Effector memory CD4-positive, alpha-beta T cell (primary cell): Measurements from ENCODE around the gene GPR25.

Experiments used
- DNase-seq, 3 donors: peaks; one replicate each; pipeline ENCODE4 v3.0.0-alpha.2; 2020
- H3K27ac ChIP-seq: 2 replicates; pipeline ENCODE4 v1.7.0; 2013; ENCODE audit warnings: mild to moderate bottlenecking, low read length, moderate library complexity; ENCODE audit not compliant: insufficient read depth, poor library complexity, severe bottlenecking
- H3K27me3 ChIP-seq: replicated peaks from 2 replicates; pipeline ENCODE4 v1.7.0; 2013; ENCODE audit warnings: mild to moderate bottlenecking, low read length; ENCODE audit not compliant: insufficient read depth, control insufficient read depth, poor library complexity, severe bottlenecking
- H3K36me3 ChIP-seq: 2 replicates; pipeline ENCODE4 v1.7.0; 2013; ENCODE audit warnings: mild to moderate bottlenecking, low read length, moderate library complexity; ENCODE audit not compliant: control insufficient read depth, insufficient read depth
- H3K4me1 ChIP-seq: 2 replicates; pipeline ENCODE4 v1.7.0; 2013; ENCODE audit warnings: low read length, mild to moderate bottlenecking; ENCODE audit not compliant: control insufficient read depth, insufficient read depth, poor library complexity, severe bottlenecking
- H3K4me3 ChIP-seq: 2 replicates; pipeline ENCODE4 v1.7.0; 2013; ENCODE audit warnings: low read length, low read depth, mild to moderate bottlenecking; ENCODE audit not compliant: insufficient read depth, poor library complexity, severe bottlenecking
- H3K9me3 ChIP-seq: 2 replicates; pipeline ENCODE4 v1.7.0; 2013; ENCODE audit warnings: mild to moderate bottlenecking, low read length, moderate library complexity; ENCODE audit not compliant: control insufficient read depth

Gene GPR25

GRCh38 chr1:200892546-200892945 is 19.8 kb downstream of the GPR25 start:
- Histone ChIP-seq H3K27me3 (no peaks in the 10 kb centered on the region), H3K9me3 (no peaks in the 10 kb centered on the region), H3K36me3 (no peaks in the 10 kb centered on the region), H3K27ac (no peak overlapping the region), H3K4me1 (peaks cover 38% of the 10 kb centered on the region), H3K4me3 (no peak overlapping the region)
- no peak for DNase-seq

GRCh38 chr1:200892958-200893357 is 20.2 kb downstream of the GPR25 start:
- Histone ChIP-seq H3K27me3 (no peaks in the 10 kb centered on the region), H3K9me3 (no peaks in the 10 kb centered on the region)

GRCh38 chr1:200893411-200893901 is 20.7 kb downstream of the GPR25 start:
- Histone ChIP-seq H3K27ac (no peak overlapping the region), H3K9me3 (no peaks in the 10 kb centered on the region), H3K4me1 (peaks cover 30% of the 10 kb centered on the region), H3K4me3 (no peak overlapping the region), H3K27me3 (no peaks in the 10 kb centered on the region), H3K36me3 (no peaks in the 10 kb centered on the region)
- DNase-seq, result no peak

More at GRCh38 chr1:200892958-200893357, 20.2 kb downstream of the GPR25 start:
- H3K4me1 ChIP-seq, result peaks cover 35% of the 10 kb centered on the region
- no peak overlapping the region for H3K27ac ChIP-seq
- H3K4me3 ChIP-seq, result no peak overlapping the region
- H3K36me3 ChIP-seq, result no peaks in the 10 kb centered on the region
- no peak for DNase-seq

DNA sequence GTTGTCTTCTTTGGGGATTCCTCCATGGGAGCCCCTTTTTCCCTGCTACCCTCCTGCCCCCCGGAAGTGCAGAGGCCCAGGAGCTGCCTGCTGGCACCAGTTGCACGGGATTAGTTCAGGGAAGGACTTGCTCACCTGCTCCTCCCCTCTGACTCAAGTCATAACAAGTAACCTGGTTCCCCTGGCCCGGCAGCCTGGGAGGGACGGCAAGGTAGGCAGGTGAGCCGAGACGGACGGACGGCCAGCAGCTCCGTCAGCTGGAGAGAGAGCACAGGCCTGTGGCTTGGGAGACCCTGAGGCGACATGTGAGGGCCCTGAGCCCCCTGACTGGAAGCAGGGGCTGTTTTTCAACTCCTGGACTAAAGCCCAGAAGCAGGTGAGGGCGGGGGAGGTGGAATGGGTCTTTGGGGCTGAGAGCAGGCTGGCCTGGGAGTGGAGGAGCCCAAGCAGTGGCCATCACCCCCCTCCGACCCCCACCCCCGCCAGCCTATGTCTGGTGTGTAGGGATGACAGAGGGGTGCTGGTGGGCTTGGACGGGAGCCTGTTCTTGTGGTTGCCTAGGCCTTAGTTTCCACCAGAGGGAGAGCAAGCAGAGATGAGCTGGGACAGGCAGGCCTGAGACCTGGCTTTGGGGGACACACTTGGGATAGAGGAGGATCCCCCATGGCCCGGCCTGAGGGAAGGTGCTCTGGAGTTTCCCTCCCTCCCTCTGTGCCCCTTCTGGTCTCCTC is 22.1 kb downstream of the GPR25 start, which contains the start of gene INAVA:
TSS of gene INAVA (plus strand) at position 189 of the 731 bp plus-strand sequence. CDS start 3,501 bp downstream, outside the sequence.
- no peaks in the 10 kb centered on the region for H3K27me3 ChIP-seq
- no peaks in the 10 kb centered on the region for H3K9me3 ChIP-seq
- no peak within 1 kb of the TSS for H3K4me3 ChIP-seq
- DNase-seq, result no peak
- no peak within 1 kb of the TSS for H3K27ac ChIP-seq
- no peaks in the 10 kb centered on the region for H3K36me3 ChIP-seq
- peaks cover 18% of the 10 kb centered on the region for H3K4me1 ChIP-seq

- H3K36me3 ChIP-seq, result no peaks in the 10 kb centered on the region
- no peaks in the 10 kb centered on the region for H3K27me3 ChIP-seq
- H3K9me3 ChIP-seq, result no peaks in the 10 kb centered on the region
- no peak overlapping the region for H3K4me3 ChIP-seq
- DNase-seq, result no peak
- no peak overlapping the region for H3K27ac ChIP-seq
- peaks cover 16% of the 10 kb centered on the region for H3K4me1 ChIP-seq
These were observed 22.6 kb downstream of the GPR25 start for GRCh38 chr1:200895443-200895789.

- peaks cover 11% of the 10 kb centered on the region for H3K4me1 ChIP-seq
- no peaks in the 10 kb centered on the region for H3K36me3 ChIP-seq
- H3K4me3 ChIP-seq, result no peak overlapping the region
- no peaks in the 10 kb centered on the region for H3K27me3 ChIP-seq
- no peaks in the 10 kb centered on the region for H3K9me3 ChIP-seq
- DNase-seq, result no peak
- H3K27ac ChIP-seq, result no peak overlapping the region
These were observed 23.2 kb downstream of the GPR25 start for GRCh38 chr1:200895801-200896530.

- Histone ChIP-seq H3K4me3 (no peak overlapping the region), H3K27ac (no peak overlapping the region), H3K27me3 (no peaks in the 10 kb centered on the region), H3K36me3 (no peaks in the 10 kb centered on the region), H3K9me3 (no peaks in the 10 kb centered on the region), H3K4me1 (peaks cover 4% of the 10 kb centered on the region)
- DNase-seq, result no peak
These were observed 23.9 kb downstream of the GPR25 start for GRCh38 chr1:200896531-200897196.

GRCh38 chr1:200897259-200897658 is 24.5 kb downstream of the GPR25 start:
- no peak for DNase-seq
- Histone ChIP-seq H3K27ac (no peak overlapping the region), H3K36me3 (no peaks in the 10 kb centered on the region), H3K4me1 (no peaks in the 10 kb centered on the region), H3K4me3 (no peak overlapping the region), H3K27me3 (no peaks in the 10 kb centered on the region), H3K9me3 (no peaks in the 10 kb centered on the region)

DNA sequence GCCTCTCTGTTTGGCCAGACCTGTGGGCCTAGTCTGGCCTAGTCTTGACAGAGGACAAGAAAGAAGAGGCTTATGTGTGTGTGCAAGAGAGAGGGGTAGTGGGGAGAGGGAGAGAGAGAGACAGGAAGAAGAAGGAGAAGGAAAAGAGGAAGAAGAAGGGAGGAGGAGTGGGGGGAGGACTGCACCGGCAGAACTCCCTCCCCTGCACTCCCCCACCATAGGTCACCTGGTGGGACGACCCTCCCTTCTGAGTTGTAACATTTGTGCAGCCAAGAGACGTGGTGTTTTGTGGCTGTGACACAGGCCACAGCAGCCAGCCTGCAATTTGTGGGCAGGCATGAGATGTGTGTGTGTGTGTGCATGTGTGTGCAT is 26.2 kb downstream of the GPR25 start:
- no peaks in the 10 kb centered on the region for H3K9me3 ChIP-seq
- no peaks in the 10 kb centered on the region for H3K36me3 ChIP-seq
- no peaks in the 10 kb centered on the region for H3K27me3 ChIP-seq
- H3K4me1 ChIP-seq, result no peaks in the 10 kb centered on the region
- H3K27ac ChIP-seq, result no peak overlapping the region
- H3K4me3 ChIP-seq, result no peak overlapping the region
- DNase-seq, result no peak

- Histone ChIP-seq H3K27ac (no peak overlapping the region), H3K36me3 (no peaks in the 10 kb centered on the region), H3K27me3 (no peaks in the 10 kb centered on the region), H3K4me3 (no peak overlapping the region), H3K4me1 (no peaks in the 10 kb centered on the region), H3K9me3 (no peaks in the 10 kb centered on the region)
- DNase-seq, result no peak
These were observed 26.7 kb downstream of the GPR25 start for GRCh38 chr1:200899451-200899915.
